HG02885 (cell line): ENCODE results near the gene HSF5.
"Not testable (repeated sequence)": the region's sequence is repeated elsewhere in the genome, so short reads cannot be mapped to it uniquely, and the experiment has no call there.

Experiments
- ATAC-seq: cut with Tn5 transposase; IDR thresholded peaks from one replicate; pipeline ENCODE4 v1.9.1; 2021; ENCODE audit warnings: mild to moderate bottlenecking; ENCODE audit not compliant: unreplicated experiment, poor library complexity

Gene HSF5

DNA sequence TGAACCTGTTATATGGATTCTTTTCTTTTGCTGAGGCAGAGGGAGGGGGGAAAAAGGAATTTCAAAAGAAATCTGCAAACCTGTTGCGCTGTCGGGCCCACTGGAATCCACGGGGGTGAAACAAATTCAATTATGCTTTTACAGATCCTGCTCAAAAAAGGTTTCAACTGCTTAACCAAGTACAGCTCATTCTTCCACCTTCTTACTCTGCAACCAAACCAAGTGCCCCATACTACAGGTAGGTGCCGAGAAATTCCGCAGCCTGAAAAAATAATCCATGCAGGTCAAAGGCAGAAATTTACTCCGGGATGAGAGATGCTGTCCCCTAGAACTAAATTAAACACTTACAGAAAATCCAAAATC, 71.3 kb downstream of the HSF5 start:
- ATAC-seq: no peak

DNA sequence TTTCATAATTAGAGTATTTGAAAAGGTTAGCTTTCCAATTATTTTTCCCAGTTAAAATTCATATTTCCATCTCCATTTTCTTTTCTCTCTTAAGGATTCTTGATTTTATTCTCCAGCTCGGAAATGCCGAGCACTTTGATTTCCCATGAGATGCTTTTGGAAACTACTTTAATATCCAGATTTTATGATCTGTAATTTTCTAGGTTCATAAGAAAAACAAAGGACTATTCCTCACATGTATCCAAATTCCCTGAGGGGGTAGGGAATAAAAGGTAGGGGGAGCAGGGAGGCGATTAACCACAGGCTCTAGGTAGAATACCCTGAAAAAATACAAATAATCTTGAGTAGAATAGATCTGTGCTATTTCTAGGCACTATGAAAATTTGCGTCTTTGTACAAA, 71.8 kb downstream of the HSF5 start:
- ATAC-seq: no peak

DNA sequence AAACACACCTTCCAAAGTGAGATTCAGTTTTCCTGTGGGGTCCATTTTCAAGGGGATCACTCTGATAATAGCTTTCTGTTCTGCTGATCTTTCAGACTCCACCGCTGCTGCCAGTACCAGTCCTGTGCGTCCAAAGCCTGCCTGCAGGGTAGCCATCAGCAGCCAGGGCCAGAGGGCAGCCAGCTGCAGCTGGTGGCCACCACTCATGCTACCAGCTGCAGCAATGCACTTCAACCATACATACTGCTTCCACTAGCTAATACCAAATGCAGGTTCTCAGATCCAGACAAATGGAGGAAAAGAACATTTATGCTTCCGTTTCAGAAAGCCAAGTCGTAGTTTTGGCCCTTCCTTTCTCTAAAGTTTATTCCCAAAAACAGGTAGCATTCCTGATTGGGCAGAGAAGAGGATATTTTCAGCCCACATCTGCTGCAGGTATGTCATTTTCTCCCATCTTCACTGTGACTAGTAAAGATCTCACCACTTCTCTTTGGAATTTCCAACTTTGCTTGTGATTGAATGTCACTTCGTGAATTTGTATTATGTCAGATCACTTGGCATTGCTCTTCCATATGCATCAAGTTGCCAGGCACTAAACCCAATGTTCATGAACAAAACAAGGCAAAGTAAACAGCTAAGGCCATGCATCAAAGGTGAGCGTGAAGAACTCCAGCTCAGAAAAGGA, 72.7 kb downstream of the HSF5 start:
- no peak for ATAC-seq

DNA sequence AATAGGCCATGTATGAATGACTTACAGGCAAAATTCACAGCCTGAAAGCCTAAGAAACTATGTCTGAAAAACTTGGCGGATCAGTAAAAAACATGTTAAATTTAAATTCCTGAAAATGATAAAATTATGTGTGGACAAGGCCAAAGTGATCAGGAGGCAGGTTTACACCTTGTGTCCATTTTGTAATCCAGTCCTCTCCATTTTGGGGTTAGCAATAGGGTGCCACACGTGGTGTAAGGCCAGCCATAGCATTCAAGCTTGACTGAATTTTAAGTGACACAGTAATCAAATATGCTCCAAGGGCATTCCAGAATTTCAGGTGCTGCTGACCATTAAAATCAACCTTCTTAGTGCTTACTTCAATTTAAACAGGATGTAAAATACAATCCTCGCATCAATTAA, 73.6 kb downstream of the HSF5 start:
- ATAC-seq: no peak

DNA sequence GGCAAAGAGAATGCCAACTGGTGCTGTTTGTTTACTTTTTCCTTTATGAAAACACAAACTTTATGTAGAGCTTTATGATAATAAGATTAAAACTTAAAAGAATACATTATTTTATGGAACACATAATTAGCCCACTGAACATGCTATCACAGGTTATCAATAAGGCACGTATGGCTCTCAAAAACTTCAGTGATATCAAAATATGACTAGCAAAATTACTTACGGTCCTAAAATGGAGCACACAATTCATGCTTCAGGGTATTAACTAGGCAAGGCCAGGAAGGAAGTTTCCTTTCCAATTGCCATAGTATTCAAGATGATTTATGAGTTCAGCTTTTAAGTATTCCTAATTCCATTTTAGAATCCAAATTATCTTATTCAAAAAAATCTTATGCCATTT, 74.5 kb downstream of the HSF5 start:
- no peak for ATAC-seq

DNA sequence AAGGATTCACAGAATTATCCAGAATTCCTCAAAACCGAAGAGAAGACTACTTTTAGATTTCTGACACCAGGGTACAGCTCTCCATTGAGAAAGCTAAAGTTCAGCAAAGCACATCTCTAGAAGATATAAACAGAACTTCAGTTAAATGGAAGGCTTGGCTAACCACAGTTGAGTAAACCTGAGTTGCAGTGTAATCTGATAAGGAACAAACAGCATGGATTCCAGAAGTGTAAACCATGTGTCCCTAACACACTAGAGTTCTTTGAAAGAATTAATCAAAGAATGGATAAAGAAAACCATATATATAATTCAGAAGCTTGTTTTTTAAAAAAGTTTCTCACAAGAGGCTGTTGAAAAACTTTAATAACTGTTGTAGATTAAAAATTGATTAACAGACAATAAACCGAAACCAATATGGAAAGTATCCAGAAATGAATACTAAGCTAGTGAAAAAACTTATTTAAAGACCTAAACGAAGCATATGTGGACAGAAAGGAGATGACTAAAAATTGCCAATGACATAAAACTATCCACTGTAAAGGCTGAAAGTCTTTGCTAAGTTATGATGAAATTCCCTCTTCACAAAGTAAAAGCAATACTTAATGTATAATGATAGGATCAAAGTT, 75.1 kb downstream of the HSF5 start:
- no peak for ATAC-seq

DNA sequence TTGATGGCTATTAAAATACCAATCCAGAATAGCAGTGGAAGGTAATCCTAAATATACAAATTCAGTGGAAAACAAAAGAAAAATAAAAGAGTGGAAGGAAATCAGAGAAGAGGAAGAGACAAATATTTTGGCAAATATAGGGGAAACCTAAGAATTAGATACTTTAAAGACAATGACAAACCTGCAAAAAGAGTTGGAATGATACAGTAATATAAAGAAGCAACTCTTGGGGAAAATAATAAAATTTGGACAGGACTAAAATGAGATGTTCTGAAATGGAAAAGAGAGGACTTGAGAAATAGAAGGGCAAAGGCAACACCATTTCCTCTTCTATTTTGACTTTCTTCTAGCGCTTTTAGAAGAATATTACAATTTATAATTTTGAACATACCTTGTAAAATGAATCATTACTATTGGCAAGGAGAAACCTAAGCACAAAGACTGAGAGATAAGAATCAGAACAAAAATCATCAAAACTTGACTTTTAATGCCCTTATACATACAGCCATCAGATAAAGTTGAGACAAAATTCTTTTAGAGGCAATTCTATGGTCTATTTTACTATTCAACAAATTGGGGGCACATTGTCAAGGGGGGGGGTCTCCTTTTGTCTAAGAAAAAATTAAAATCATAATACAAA, 76.0 kb downstream of the HSF5 start:
- ATAC-seq: no peak

DNA sequence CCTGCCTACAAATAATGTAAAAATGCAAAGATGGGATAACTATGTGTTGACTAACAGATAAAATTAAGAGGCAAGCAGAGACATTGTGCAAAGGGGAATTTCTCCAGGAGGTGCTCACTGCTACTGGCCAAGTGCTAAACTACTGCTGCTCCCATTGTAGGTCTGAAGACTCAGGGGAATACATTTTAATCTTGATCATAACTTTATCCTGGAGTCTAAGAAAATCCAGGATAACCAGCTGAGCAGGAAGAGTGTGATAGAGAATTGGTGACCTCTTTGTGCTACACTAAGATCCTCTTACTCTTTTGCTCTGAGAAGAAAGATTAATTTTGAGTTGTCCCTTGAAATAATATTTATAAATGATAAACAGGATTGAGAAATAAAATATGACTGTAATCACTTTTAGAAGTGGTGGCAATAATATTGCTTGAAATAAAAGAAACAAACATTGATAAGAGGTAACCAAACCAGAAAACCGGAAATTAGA, 76.8 kb downstream of the HSF5 start:
- no peak for ATAC-seq

DNA sequence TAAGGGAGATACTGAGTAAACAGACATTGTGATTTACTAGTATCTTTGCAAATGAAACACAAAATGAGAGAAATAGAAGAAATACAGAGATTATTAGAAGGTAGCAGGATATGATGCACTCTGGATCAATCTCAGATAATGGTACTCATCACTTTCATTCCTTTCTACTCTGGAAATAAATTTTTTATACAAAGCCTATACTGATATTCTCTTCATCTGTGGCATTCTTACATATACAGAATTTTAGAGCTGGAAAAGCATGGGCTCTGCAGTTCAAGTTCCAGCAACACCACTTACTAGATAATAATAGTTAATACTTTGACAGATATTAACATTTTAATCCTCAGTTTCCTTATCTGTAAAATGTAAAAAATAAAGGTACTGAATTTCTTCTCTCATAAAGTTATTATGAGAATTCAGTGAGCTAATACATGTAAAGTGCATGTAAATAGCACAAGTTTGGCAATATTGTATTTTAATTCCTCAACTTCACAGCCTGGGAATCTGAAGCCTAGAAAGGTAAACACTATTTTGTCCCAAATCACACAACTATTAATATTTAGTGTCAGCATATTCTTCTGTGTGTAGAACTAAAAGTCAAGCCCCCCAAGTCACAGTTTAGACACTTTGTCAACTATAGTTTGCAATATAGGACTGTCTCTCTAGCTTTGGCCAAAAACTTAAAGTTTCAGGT, 77.3 kb downstream of the HSF5 start:
- ATAC-seq: no peak

DNA sequence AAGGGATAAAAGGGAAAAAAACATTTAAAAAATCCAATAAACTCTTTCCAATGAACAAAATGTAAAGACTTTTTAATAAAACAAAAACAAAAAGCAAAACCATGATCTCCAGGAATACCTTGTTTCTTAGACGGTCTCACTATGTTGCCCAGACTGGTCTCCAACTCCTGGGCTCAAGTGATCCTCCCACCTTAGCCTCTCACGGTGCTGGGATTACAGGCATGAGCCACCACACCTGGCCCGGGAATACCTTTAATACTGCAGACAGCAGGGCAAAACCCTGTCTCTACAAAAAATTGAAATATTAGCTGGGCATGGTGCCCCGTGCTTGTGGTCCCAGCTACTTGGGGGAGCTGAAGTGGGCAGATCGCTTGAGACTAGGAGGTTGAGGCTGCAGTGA, 78.8 kb downstream of the HSF5 start:
- no peak for ATAC-seq

DNA sequence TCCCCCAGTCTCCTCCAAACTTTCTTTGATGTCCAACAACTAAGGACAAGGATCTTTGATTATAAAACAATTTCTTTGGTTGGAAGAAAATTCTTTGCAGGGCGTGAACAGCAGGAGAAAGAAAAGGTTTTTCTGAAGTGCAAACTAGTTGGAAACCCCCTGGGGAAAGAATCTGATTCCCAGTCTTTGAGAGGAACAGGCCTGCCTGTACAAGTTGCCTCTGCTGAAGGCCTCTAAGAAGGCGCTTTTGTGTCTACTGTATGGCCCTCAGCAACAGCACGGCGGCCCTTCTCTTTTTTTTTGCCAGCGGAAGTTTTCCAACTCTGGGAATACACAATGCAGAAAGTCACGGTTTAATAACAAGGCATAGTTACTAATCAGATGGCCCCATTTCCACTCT, 84.9 kb downstream of the HSF5 start:
- ATAC-seq: no peak

DNA sequence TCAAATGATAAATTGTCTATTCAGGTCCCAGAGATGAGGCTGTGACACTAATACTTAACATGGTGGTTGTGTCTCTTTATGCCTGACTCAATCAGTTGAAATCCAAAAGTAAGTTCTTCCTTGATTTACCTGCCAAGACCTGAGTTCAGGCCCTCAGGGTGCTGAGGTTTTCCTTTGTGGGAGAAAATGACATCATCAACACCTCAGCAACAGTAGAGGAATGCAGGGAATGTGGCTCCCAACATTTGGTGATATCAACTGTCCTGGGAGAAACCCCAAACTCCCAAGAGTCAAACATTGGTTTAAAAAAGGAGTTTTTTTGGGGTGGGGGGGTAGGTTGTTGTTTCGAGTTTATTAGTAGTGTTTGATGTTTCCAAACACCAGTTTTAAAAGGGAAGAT, 85.5 kb downstream of the HSF5 start:
- ATAC-seq: no peak

DNA sequence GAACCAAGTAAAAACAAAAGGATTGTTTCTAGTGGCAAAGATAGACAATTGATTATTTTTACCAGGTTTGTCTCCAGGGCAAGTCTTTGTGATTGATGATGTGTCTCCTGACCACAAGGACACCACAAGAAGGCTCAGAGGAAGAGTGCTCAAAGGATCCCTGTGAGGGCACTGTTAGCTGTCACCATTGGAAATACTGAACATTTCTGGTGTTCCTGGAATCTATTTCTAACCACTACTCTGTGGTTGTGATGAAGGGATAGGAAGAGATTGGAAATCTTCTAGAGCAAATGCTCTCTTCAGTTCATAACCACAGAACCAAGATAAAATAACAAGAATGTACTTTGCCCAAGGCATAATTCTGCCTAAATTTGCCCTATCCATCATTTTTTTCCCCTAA, 86.2 kb downstream of the HSF5 start:
- ATAC-seq: no peak

DNA sequence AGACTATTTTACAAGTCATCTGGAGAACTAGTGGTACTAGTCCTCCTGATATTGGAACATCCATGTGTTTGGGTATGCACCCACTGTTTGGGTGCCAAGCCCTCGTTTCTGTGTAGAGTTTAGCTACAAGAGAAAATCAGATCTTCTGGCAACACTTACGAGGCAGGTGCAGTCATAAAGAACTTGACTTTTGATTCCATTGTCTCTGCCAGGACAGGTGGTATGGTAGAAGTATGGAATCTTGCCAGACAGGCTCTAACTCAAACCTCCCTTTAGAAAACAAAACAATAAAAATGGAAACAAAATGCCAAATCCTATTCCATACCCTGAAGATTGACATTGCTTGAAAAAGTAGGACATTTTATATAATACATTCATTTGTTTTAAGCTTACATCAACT, 86.9 kb downstream of the HSF5 start:
- no peak for ATAC-seq

DNA sequence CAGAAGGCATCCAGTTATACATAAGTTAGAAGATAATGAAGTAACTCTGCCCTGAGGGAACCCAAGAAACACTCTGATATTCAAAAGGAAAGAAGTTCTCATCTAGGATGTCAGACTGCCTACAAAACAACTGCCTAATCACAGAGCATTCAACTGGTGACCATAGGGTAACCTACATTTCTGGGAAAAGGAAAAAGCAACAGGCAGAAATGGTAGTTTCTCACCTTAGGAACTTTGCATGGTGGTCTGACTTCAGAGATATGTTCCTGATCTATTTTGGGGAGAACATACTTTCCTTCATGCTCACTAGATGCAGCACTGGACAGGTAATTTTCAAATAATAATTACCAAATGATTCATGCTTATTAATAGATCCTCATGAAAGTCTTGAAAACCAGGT, 87.4 kb downstream of the HSF5 start:
- no peak for ATAC-seq

DNA sequence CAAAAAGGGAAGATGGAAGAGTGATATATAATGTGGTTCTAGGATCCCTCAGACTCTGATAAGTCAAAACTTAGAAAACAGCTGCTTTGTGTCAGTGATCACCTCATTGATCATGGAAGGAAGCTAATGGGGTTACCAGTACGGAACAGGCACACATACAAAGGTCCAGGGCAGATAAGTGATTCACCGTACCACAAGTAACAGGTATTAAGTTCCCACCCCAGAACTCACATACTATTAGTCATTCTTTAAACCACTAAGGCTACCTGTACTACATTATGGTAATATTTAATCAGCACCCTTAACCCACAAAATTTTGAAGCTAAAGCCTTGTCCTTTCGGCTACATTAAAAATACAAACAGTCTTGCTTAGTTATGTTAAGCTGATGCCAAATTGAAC, 88.2 kb downstream of the HSF5 start:
- ATAC-seq: no peak

DNA sequence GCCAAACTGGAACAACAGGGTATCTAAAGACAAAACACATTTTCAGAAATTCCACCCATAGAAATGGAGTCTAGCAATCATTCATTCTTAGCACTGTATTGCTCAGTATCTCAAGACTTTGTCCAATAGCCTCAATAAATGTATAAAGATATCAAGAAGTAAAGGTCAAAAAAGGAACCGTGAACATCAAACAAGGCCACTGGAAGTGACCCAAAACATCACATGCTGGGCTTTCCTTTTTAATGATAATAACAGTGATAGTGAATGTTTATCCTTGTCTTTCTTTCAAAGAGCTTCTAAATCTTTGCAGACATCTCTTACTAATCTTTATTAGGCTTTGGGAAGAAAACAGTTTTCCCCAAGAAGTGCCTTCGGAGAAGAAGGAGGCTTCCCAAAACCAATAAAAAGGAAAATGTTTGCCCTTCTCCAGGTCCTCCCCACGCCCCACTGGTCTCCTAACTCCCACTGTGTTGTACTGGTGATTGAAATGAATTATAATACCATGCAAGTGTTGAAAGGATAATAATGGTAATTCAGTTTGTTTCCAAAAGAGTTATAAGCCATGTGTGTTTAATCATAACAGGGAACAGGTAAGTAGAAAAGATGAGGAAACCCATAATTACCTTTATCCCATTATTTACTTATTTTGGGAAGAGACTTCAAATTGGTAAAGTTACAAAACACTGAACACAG, 89.5 kb downstream of the HSF5 start:
- no peak for ATAC-seq

DNA sequence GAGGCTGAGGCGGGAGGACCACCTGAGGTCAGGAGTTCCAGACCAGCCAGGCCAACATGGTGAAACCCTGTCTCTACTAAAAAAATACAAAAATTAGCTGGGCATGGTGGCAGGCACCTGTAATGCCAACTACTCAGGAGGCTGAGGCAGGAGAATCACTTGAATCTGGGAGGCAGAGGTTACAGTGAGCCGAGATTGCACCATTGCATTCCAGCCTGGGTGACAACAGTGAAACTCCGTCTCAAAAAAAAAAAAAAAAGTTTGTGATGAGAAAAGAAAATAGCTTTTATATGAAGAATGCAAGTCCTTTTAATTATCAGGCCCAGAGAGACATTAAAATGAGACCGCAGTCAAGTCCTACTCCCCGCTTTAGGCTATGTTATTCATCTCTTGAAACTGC, 90.8 kb downstream of the HSF5 start:
- not testable (repeated sequence) for ATAC-seq

DNA sequence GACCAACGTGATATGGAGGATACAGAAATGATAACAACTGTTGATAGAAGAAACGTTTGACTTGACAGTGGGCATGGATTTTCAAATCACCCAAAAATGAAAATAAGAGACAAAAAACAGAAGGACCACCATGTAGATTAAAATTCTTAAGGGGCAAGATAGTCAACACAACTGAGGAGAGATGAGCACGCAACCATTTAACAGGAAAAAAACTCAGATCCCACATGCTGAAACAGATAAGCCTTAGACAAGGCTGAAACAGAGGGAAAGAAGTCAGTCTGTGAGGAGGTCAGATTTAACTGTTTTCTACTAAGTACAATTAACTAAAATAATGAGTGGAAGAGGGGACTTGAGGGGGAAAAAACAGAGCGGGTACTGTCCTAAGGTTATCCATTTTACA, 92.0 kb downstream of the HSF5 start:
- ATAC-seq: no peak

DNA sequence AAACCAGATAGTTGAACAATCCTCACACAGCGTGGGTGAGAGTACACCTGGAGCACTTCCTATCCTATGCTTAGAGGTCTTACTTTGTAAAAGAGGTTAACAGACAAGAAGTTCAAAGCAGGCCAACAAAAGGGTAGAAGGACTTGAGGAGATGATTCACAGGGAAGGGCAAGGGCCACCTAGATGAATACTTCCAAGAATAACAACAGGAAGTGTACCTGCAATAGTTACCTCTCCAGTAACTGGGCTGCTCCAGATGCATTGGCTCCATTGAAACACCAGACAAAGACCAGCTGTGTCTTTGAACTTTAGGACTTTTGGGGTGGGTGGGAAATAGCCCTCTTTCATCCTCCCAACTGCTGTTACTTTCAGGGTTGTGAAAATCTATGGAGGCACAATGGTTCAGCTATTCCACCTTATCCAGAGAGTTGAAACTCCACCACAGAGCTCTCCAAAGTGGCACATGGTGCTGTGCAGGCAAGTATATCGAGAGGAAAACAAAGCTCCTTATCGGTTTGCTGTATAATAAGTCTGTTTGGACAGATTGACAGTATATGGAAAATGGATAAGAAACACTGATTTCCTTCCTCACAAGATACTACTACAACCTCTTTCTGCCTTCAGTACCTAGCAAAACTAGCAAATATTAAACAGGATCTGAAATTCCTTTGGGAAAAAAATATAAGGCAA, 93.5 kb downstream of the HSF5 start:
- ATAC-seq: no peak
